GM19328 (cell line): ENCODE data around the gene CST5.
"Not testable (repeated sequence)": the region's sequence is repeated elsewhere in the genome, so short reads cannot be mapped to it uniquely, and the experiment has no call there.

Experiments
- ATAC-seq: cut with Tn5 transposase; IDR thresholded peaks from one replicate; pipeline ENCODE4 v1.9.1; 2021; ENCODE audit warnings: mild to moderate bottlenecking, moderate library complexity; ENCODE audit not compliant: unreplicated experiment

The CST5 gene

GRCh38 chr20:23879328-23879798 is at the start of gene CST5:
TSS of gene CST5 (minus strand) at chr20:23879748. CDS start at chr20:23879676, 72 bp downstream.
- no peak for ATAC-seq

- no peak for ATAC-seq
Observed at GRCh38 chr20:23928788-23929187, 49.2 kb upstream of the CST5 start.

GRCh38 chr20:23928353-23928752 is 48.8 kb upstream of the CST5 start:
- ATAC-seq = no peak

GRCh38 chr20:23926944-23927872 is 47.7 kb upstream of the CST5 start:
- no peak for ATAC-seq

- no peak for ATAC-seq
Observed at GRCh38 chr20:23926526-23926880, 47.0 kb upstream of the CST5 start.

GRCh38 chr20:23925789-23926525 is 46.4 kb upstream of the CST5 start:
- ATAC-seq = no peak

GRCh38 chr20:23924751-23925150 is 45.2 kb upstream of the CST5 start:
- no peak for ATAC-seq

GRCh38 chr20:23923891-23924435 is 44.4 kb upstream of the CST5 start:
- ATAC-seq = no peak

- ATAC-seq = no peak
Observed at GRCh38 chr20:23923311-23923710, 43.8 kb upstream of the CST5 start.

GRCh38 chr20:23920408-23921325 is 41.1 kb upstream of the CST5 start:
- no peak for ATAC-seq

GRCh38 chr20:23918896-23919295 is 39.3 kb upstream of the CST5 start:
- no peak for ATAC-seq

GRCh38 chr20:23918101-23918862 is 38.7 kb upstream of the CST5 start:
- ATAC-seq = no peak

- ATAC-seq = no peak
Observed at GRCh38 chr20:23917024-23917725, 37.6 kb upstream of the CST5 start.

- no peak for ATAC-seq
Observed at GRCh38 chr20:23915844-23916243, 36.3 kb upstream of the CST5 start.

- not testable (repeated sequence) for ATAC-seq
Observed at GRCh38 chr20:23914469-23914868, 34.9 kb upstream of the CST5 start.

- ATAC-seq = no peak
Observed at GRCh38 chr20:23910210-23910609, 30.7 kb upstream of the CST5 start.

- ATAC-seq = no peak
Observed at GRCh38 chr20:23909390-23909789, 29.8 kb upstream of the CST5 start.

- ATAC-seq = no peak
Observed at GRCh38 chr20:23907579-23907978, 28.0 kb upstream of the CST5 start.

- not testable (repeated sequence) for ATAC-seq
Observed at GRCh38 chr20:23902396-23902795, 22.8 kb upstream of the CST5 start.
